PFSK-1 (cell line): ENCODE data around the gene U2AF2.

Source experiments
- FOXP2 ChIP-seq: optimal IDR thresholded peaks from 2 replicates; pipeline ENCODE3; 2011; ENCODE audit warnings: borderline replicate concordance, control low read depth, inconsistent platforms; ENCODE audit not compliant: insufficient read depth; ENCODE audit errors: extremely low read length, extremely low read depth
- POLR2AphosphoS5 ChIP-seq: IDR thresholded peaks from 2 replicates; pipeline ENCODE4 v1.6.1; 2012; ENCODE audit warnings: low read depth, mild to moderate bottlenecking, control low read depth, low read length, moderate library complexity
- SIN3A ChIP-seq: IDR thresholded peaks from 2 replicates; pipeline ENCODE4 v1.6.1; 2012; ENCODE audit warnings: mild to moderate bottlenecking, low read length, moderate library complexity, borderline replicate concordance; ENCODE audit not compliant: insufficient read depth
- TAF1 ChIP-seq: IDR thresholded peaks from 2 replicates; pipeline ENCODE4 v1.6.1; 2012; ENCODE audit warnings: low read length, control low read depth, borderline replicate concordance; ENCODE audit not compliant: insufficient read depth
- TF ChIP-seq, protein P1 (sequence below), 2 experiments: IDR thresholded peaks; 2 replicates each; pipeline versions ENCODE4 v1.6.1 to v1.8.0; 2011 to 2012; ENCODE audit warnings: low read depth in 2 of 2, low read length in 2 of 2, control low read depth in 1 of 2, inconsistent platforms in 1 of 2, mild to moderate bottlenecking in 1 of 2, moderate library complexity in 1 of 2; ENCODE audit not compliant: insufficient read depth in 1 of 2

Gene U2AF2

DNA sequence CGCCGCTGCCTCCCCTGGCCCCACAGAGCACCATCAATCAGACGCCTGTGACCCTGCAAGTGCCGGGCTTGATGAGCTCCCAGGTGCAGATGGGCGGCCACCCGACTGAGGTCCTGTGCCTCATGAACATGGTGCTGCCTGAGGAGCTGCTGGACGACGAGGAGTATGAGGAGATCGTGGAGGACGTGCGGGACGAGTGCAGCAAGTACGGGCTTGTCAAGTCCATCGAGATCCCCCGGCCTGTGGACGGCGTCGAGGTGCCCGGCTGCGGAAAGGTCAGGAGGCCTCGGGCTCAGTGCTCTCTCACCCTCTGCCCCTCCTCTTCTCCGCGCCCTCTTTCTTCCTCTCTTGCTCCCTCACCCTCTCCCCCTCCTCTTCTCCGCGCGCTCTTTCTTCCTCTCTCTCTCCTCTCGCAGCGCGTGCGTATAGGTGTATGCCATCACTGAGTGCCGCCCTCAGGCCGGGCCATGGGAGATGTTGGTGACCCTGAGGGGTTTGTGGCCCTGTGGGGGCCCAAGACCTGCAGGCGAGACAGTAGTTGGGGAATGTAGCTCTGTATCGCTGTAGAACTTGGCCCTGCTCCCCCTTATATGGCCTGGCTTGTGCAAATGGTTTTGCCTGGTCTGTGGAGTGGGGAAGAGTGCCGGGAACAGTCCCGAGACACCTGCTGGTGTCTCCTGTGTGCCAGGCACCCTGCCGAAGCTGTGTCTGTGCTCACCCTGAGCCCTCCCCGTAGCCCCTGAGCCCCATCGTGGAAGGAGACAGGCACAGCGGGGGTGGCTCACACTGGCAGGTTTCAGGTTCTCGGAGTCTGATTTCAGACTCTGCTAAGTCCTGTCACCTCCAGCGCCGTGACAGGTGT, 14.8 kb downstream of the U2AF2 start:
- TF ChIP-seq FOXP2 (no peak), TAF1 (no peak)
- TF ChIP-seq, protein P1, sequence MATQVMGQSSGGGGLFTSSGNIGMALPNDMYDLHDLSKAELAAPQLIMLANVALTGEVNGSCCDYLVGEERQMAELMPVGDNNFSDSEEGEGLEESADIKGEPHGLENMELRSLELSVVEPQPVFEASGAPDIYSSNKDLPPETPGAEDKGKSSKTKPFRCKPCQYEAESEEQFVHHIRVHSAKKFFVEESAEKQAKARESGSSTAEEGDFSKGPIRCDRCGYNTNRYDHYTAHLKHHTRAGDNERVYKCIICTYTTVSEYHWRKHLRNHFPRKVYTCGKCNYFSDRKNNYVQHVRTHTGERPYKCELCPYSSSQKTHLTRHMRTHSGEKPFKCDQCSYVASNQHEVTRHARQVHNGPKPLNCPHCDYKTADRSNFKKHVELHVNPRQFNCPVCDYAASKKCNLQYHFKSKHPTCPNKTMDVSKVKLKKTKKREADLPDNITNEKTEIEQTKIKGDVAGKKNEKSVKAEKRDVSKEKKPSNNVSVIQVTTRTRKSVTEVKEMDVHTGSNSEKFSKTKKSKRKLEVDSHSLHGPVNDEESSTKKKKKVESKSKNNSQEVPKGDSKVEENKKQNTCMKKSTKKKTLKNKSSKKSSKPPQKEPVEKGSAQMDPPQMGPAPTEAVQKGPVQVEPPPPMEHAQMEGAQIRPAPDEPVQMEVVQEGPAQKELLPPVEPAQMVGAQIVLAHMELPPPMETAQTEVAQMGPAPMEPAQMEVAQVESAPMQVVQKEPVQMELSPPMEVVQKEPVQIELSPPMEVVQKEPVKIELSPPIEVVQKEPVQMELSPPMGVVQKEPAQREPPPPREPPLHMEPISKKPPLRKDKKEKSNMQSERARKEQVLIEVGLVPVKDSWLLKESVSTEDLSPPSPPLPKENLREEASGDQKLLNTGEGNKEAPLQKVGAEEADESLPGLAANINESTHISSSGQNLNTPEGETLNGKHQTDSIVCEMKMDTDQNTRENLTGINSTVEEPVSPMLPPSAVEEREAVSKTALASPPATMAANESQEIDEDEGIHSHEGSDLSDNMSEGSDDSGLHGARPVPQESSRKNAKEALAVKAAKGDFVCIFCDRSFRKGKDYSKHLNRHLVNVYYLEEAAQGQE (IDR thresholded peaks at IDR 0.05; ENCODE audit: insufficient read depth in 1 of 2, low read depth in 2 of 2, low read length in 2 of 2), result no peak

DNA sequence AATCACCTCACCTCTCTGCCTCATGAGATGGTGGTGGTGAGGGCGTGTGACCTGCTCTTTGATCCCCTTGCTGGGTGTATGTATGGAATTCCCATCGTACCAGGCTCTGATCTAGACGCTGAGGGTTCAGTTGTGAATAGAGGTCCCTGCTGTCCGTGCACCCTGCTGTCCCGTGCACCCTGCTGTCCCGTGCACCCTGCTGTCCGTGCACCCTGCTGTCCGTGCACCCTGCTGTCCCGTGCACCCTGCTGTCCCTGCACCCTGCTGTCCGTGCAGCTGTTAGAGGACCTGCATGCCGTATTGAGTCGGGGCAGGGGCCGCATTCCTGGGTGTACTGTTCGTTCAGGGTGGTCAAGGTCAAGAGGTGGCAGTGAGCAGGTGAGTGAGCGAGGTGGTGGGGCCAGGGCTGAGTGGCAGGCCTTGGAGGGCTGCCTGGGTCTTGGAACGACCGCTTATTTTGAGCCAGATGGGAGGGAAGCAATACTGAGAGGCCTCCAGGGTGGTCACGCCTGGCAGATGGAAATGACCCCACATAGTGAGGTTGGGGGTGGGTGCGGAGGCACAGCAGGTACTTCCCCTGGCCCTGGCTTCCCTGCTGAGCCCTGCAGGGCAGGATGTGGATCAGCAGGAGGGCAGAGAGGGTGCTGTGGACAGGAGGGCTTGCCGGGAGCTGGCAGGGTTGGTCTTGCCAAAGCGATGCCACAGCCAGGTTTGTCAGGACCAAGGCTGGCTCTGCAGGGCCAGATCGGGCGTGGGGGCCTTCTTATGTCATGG, 15.6 kb downstream of the U2AF2 start:
- TF ChIP-seq, protein P1 (IDR thresholded peaks at IDR 0.05; ENCODE audit: insufficient read depth in 1 of 2, low read depth in 2 of 2, low read length in 2 of 2), result no peak
- TF ChIP-seq SIN3A (no peak), TAF1 (no peak), FOXP2 (no peak), POLR2AphosphoS5 (no peak)

DNA sequence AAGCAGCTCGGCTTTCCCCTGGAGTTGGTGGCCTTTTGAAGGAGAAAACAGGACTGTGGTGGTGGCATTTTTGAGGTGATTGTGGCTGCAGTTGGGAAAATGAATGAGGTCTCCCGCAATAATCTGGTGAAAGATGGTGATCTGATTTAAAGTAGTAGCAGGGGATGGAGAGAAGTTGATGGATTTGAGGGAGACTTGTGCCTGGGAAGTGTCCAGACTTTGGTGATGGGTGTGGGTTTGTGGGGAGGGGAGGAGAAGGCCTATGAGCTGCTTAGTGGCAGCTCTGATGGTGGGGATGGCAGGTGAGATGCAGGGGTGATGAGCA, 16.2 kb downstream of the U2AF2 start:
- TF ChIP-seq, protein P1 (IDR thresholded peaks at IDR 0.05; ENCODE audit: insufficient read depth in 1 of 2, low read depth in 2 of 2, low read length in 2 of 2), result no peak
- TF ChIP-seq FOXP2 (no peak), TAF1 (no peak), SIN3A (no peak), POLR2AphosphoS5 (no peak)

DNA sequence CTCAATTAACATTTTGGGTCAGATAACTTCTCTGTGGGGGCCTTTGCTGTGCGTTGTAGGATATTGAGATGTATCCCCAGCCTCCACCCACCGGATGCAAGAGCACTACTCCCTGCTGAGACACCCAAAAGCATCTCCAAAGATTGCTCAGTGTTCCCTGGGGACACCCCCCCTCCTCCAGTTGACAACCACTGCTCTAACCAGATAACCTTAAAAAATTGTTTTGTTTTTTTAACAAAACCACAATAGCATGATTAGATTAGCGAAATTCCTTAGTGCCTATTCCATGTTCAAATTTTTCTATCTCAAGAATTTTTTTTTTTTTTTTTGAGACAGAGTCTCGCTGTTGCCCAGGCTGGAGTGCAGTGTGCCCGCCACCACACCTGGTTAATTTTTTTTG, 17.6 kb downstream of the U2AF2 start:
- TF ChIP-seq SIN3A, result no peak
- TF ChIP-seq POLR2AphosphoS5, result no peak
- TF ChIP-seq TAF1, result no peak
- TF ChIP-seq, protein P1 (IDR thresholded peaks at IDR 0.05; ENCODE audit: insufficient read depth in 1 of 2, low read depth in 2 of 2, low read length in 2 of 2), result no peak
- TF ChIP-seq FOXP2, result no peak
